GM18526 (cell line): ENCODE data around the gene SBK3.

ENCODE experiments used
- POLR2A ChIP-seq: IDR thresholded peaks from 3 replicates; pipeline ENCODE4 v1.6.1; 2011; ENCODE audit not compliant: insufficient read length; ENCODE audit errors: extremely low read depth

The SBK3 gene

GRCh38 chr19:55546822-55547614 lies 1.7 kb upstream of the SBK3 start:
- no peak for TF ChIP-seq POLR2A

- TF ChIP-seq POLR2A: no peak
These were observed 668 bp upstream of the SBK3 start for GRCh38 chr19:55546011-55546410.

GRCh38 chr19:55544776-55545439 lies 435 bp downstream of the SBK3 start:
- no peak for TF ChIP-seq POLR2A

- TF ChIP-seq POLR2A: no peak
These were observed 1.3 kb downstream of the SBK3 start for GRCh38 chr19:55544014-55544413.

- no peak for TF ChIP-seq POLR2A
These were observed 1.8 kb downstream of the SBK3 start for GRCh38 chr19:55543567-55543966.

- no peak for TF ChIP-seq POLR2A
These were observed 3.0 kb downstream of the SBK3 start for GRCh38 chr19:55542292-55542855.

- no peak for TF ChIP-seq POLR2A
These were observed 4.3 kb downstream of the SBK3 start for GRCh38 chr19:55541091-55541490.

GRCh38 chr19:55540619-55541018 lies 4.7 kb downstream of the SBK3 start:
- TF ChIP-seq POLR2A: no peak

- no peak for TF ChIP-seq POLR2A
These were observed 6.0 kb downstream of the SBK3 start for GRCh38 chr19:55539090-55539984.

GRCh38 chr19:55538132-55538531 lies 7.2 kb downstream of the SBK3 start:
- TF ChIP-seq POLR2A: no peak

- TF ChIP-seq POLR2A: no peak
These were observed 7.6 kb downstream of the SBK3 start for GRCh38 chr19:55537741-55538111.

GRCh38 chr19:55536951-55537740 lies 8.2 kb downstream of the SBK3 start, which contains the start of gene SBK2:
SBK2 (minus strand) TSS chr19:55537133; CDS start chr19:55536294, 839 bp downstream.
- TF ChIP-seq POLR2A: no peak

GRCh38 chr19:55536366-55536765 lies 9.0 kb downstream of the SBK3 start:
- no peak for TF ChIP-seq POLR2A

GRCh38 chr19:55535965-55536350 lies 9.4 kb downstream of the SBK3 start:
- TF ChIP-seq POLR2A: no peak

- TF ChIP-seq POLR2A: no peak
These were observed 10.0 kb downstream of the SBK3 start for GRCh38 chr19:55535173-55535964.
